GM23338 (cell line): ENCODE data around the gene MRPS5. TPM values are rescaled to one million over a fixed set of nuclear protein-coding genes. Genes with fewer than 3 reads are reported as not detected.
A peak's percentile ranks its signal among the peaks of the same experiment; 100 is the strongest.

Experiments used
- ATAC-seq: fragments of 200-7000 bp; cut with Tn5 transposase; 3 replicates; pipeline ENCODE4 v1.9.1; 2020
- DNase-seq: peaks from one replicate; pipeline ENCODE4 v3.0.0-alpha.2; 2015; ENCODE audit warnings: low spot score
- H2AFZ ChIP-seq: fragments of 200-600 bp; sonication (generic); 2 replicates; pipeline ENCODE4 v1.8.0; 2016; ENCODE audit warnings: antibody characterized with exemption, mild to moderate bottlenecking, moderate library complexity
- H3F3A ChIP-seq: fragments of 200-600 bp; sonication (generic); replicated peaks from 2 replicates; pipeline ENCODE4 v1.8.0; 2017; ENCODE audit warnings: antibody characterized with exemption, mixed run types, low read depth
- H3K27ac ChIP-seq: fragments of 200-600 bp; sonication (generic); 2 replicates; pipeline ENCODE4 v1.6.1; 2016; ENCODE audit warnings: low read depth
- H3K27me3 ChIP-seq: fragments of 200-600 bp; sonication (generic); 2 replicates; pipeline ENCODE4 v1.8.0; 2016; ENCODE audit warnings: mild to moderate bottlenecking, mixed run types, moderate library complexity; ENCODE audit not compliant: insufficient read depth
- H3K36me3 ChIP-seq: fragments of 200-600 bp; sonication (generic); 2 replicates; pipeline ENCODE4 v1.8.0; 2016; ENCODE audit warnings: mild to moderate bottlenecking; ENCODE audit not compliant: insufficient read depth
- H3K4me1 ChIP-seq: fragments of 200-600 bp; sonication (generic); 2 replicates; pipeline ENCODE4 v1.8.0; 2016; ENCODE audit warnings: mild to moderate bottlenecking, moderate library complexity; ENCODE audit not compliant: insufficient read depth
- H3K4me2 ChIP-seq: fragments of 200-600 bp; sonication (generic); 2 replicates; pipeline ENCODE4 v1.7.1; 2017; ENCODE audit warnings: mixed run types
- H3K4me3 ChIP-seq: fragments of 200-600 bp; sonication (generic); 2 replicates; pipeline ENCODE4 v1.6.1; 2016; ENCODE audit warnings: mixed run types
- H3K79me2 ChIP-seq: fragments of 200-600 bp; sonication (generic); replicated peaks from 2 replicates; pipeline ENCODE4 v1.8.0; 2017; ENCODE audit warnings: mild to moderate bottlenecking; ENCODE audit not compliant: insufficient read depth
- H3K9me2 ChIP-seq: fragments of 200-600 bp; sonication (generic); 2 replicates; pipeline ENCODE4 v1.8.0; 2017; ENCODE audit not compliant: insufficient read depth
- H4K20me1 ChIP-seq: fragments of 200-600 bp; sonication (generic); replicated peaks from 2 replicates; pipeline ENCODE4 v1.8.0; 2017; ENCODE audit warnings: mild to moderate bottlenecking; ENCODE audit not compliant: insufficient read depth
- H3K27ac Mint-ChIP-seq: 2 replicates; pipeline ENCODE4 v1.8.0; 2020; ENCODE audit warnings: inconsistent platforms, mild to moderate bottlenecking, moderate library complexity, mixed read lengths
- H3K27me3 Mint-ChIP-seq: 3 replicates; pipeline ENCODE4 v1.8.0; 2022; ENCODE audit warnings: low read depth, mild to moderate bottlenecking, moderate library complexity, mixed read lengths, inconsistent platforms; ENCODE audit not compliant: insufficient read depth, poor library complexity
- H3K36me3 Mint-ChIP-seq: 3 replicates; pipeline ENCODE4 v1.8.0; 2021; ENCODE audit warnings: low read depth, mild to moderate bottlenecking, inconsistent platforms, moderate library complexity, mixed read lengths
- H3K4me1 Mint-ChIP-seq: 3 replicates; pipeline ENCODE4 v1.8.0; 2020; ENCODE audit warnings: mild to moderate bottlenecking, inconsistent platforms, mixed read lengths
- H3K4me3 Mint-ChIP-seq: 3 replicates; pipeline ENCODE4 v1.8.0; 2021; ENCODE audit warnings: moderate library complexity, mild to moderate bottlenecking, inconsistent platforms, mixed read lengths
- H3K9me3 Mint-ChIP-seq: 3 replicates; pipeline ENCODE4 v1.8.0; 2020; ENCODE audit warnings: moderate library complexity, mild to moderate bottlenecking, inconsistent platforms, mixed read lengths
- polyA plus RNA-seq: library from polyadenylated mRNA; unstranded; fragments of >200 nt; fragmentation: Nextera tagmentation; extraction: Ambion mirVana; gene quantifications from 2 replicates; pipeline ENCODE4 v1.2.1, GENCODE V29; 2016
- total RNA-seq: library from RNA; depleted of rRNA; stranded (reverse); fragments of >200 nt; shearing (Covaris generic); gene quantifications from 2 replicates; pipeline ENCODE4 v1.2.3, GENCODE V29; 2014
- TF ChIP-seq, protein P1 (sequence below): fragments of 250-450 bp; sonication (Bioruptor Pico); IDR thresholded peaks from 2 replicates; pipeline ENCODE4 v1.5.0; 2020; ENCODE audit warnings: mild to moderate bottlenecking, moderate library complexity
- TF ChIP-seq, protein P2 (sequence below), 2 experiments: fragments of 200-600 bp in 1 of 2; sonication (generic) in 1 of 2; conservative IDR thresholded peaks; 2 replicates each; pipeline versions ENCODE4 v1.5.1 to v1.6.1; 2016 to 2017; ENCODE audit warnings: antibody characterized with exemption in 2 of 2, low read depth in 2 of 2, mild to moderate bottlenecking in 2 of 2, moderate library complexity in 1 of 2

MRPS5 gene
- total and polyA plus RNA-seq, 2 experiments from 2014 or later = 51.9 to 79.0 TPM

DNA sequence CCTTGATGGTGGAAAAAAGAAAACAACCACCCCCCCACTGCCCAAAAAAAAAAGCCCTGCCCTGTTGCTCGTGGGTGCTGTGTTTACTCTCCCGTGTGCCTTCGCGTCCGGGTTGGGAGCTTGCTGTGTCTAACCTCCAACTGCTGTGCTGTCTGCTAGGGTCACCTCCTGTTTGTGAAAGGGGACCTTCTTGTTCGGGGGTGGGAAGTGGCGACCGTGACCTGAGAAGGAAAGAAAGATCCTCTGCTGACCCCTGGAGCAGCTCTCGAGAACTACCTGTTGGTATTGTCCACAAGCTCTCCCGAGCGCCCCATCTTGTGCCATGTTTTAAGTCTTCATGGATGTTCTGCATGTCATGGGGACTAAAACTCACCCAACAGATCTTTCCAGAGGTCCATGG lies 68.1 kb downstream of the MRPS5 start:
- peak; percentile 85 for ATAC-seq
- no peaks in the 10 kb centered on the region for H3K79me2 ChIP-seq

More for the DNA sequence above, 68.1 kb downstream of the MRPS5 start:
- Histone ChIP-seq H3K4me1 (no peaks in the 10 kb centered on the region), H4K20me1 (no peaks in the 10 kb centered on the region), H2AFZ (peak overlapping the region; percentile 49), H3K27ac (no peak overlapping the region), H3K4me3 (no peak overlapping the region), H3K36me3 (no peaks in the 10 kb centered on the region), H3K27me3 (no peaks in the 10 kb centered on the region), H3F3A (no peaks in the 10 kb centered on the region), H3K4me2 (no peak overlapping the region), H3K9me2 (no peaks in the 10 kb centered on the region)
- Mint-ChIP-seq H3K36me3 (no peaks in the 10 kb centered on the region), H3K27me3 (peaks cover 8% of the 10 kb centered on the region), H3K27ac (no peak overlapping the region), H3K4me3 (no peak overlapping the region), H3K9me3 (no peaks in the 10 kb centered on the region), H3K4me1 (peaks cover 2% of the 10 kb centered on the region; the same call in 2 of the 3 replicates)
- TF ChIP-seq, protein P1, sequence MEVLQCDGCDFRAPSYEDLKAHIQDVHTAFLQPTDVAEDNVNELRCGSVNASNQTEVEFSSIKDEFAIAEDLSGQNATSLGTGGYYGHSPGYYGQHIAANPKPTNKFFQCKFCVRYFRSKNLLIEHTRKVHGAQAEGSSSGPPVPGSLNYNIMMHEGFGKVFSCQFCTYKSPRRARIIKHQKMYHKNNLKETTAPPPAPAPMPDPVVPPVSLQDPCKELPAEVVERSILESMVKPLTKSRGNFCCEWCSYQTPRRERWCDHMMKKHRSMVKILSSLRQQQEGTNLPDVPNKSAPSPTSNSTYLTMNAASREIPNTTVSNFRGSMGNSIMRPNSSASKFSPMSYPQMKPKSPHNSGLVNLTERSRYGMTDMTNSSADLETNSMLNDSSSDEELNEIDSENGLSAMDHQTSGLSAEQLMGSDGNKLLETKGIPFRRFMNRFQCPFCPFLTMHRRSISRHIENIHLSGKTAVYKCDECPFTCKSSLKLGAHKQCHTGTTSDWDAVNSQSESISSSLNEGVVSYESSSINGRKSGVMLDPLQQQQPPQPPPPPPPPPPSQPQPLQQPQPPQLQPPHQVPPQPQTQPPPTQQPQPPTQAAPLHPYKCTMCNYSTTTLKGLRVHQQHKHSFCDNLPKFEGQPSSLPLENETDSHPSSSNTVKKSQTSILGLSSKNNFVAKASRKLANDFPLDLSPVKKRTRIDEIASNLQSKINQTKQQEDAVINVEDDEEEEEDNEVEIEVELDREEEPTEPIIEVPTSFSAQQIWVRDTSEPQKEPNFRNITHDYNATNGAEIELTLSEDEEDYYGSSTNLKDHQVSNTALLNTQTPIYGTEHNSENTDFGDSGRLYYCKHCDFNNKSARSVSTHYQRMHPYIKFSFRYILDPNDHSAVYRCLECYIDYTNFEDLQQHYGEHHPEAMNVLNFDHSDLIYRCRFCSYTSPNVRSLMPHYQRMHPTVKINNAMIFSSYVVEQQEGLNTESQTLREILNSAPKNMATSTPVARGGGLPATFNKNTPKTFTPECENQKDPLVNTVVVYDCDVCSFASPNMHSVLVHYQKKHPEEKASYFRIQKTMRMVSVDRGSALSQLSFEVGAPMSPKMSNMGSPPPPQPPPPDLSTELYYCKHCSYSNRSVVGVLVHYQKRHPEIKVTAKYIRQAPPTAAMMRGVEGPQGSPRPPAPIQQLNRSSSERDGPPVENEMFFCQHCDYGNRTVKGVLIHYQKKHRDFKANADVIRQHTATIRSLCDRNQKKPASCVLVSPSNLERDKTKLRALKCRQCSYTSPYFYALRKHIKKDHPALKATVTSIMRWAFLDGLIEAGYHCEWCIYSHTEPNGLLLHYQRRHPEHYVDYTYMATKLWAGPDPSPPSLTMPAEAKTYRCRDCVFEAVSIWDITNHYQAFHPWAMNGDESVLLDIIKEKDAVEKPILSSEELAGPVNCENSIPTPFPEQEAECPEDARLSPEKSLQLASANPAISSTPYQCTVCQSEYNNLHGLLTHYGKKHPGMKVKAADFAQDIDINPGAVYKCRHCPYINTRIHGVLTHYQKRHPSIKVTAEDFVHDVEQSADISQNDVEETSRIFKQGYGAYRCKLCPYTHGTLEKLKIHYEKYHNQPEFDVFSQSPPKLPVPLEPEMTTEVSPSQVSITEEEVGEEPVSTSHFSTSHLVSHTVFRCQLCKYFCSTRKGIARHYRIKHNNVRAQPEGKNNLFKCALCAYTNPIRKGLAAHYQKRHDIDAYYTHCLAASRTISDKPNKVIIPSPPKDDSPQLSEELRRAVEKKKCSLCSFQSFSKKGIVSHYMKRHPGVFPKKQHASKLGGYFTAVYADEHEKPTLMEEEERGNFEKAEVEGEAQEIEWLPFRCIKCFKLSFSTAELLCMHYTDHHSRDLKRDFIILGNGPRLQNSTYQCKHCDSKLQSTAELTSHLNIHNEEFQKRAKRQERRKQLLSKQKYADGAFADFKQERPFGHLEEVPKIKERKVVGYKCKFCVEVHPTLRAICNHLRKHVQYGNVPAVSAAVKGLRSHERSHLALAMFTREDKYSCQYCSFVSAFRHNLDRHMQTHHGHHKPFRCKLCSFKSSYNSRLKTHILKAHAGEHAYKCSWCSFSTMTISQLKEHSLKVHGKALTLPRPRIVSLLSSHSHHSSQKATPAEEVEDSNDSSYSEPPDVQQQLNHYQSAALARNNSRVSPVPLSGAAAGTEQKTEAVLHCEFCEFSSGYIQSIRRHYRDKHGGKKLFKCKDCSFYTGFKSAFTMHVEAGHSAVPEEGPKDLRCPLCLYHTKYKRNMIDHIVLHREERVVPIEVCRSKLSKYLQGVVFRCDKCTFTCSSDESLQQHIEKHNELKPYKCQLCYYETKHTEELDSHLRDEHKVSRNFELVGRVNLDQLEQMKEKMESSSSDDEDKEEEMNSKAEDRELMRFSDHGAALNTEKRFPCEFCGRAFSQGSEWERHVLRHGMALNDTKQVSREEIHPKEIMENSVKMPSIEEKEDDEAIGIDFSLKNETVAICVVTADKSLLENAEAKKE (CRISPR knock-in tag) = no peak
- TF ChIP-seq, protein P2, sequence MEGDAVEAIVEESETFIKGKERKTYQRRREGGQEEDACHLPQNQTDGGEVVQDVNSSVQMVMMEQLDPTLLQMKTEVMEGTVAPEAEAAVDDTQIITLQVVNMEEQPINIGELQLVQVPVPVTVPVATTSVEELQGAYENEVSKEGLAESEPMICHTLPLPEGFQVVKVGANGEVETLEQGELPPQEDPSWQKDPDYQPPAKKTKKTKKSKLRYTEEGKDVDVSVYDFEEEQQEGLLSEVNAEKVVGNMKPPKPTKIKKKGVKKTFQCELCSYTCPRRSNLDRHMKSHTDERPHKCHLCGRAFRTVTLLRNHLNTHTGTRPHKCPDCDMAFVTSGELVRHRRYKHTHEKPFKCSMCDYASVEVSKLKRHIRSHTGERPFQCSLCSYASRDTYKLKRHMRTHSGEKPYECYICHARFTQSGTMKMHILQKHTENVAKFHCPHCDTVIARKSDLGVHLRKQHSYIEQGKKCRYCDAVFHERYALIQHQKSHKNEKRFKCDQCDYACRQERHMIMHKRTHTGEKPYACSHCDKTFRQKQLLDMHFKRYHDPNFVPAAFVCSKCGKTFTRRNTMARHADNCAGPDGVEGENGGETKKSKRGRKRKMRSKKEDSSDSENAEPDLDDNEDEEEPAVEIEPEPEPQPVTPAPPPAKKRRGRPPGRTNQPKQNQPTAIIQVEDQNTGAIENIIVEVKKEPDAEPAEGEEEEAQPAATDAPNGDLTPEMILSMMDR (conservative IDR thresholded peaks at IDR 0.05; ENCODE audit: low read depth in 2 of 2) = peak; percentile 61 to 72
- peak; percentile 83 for DNase-seq
